NCI-H2081 treated with DMSO at 0.1 percent for 48 hours (cell line): ENCODE results near the gene GABBR2.

Experiments used
- DNase-seq: peaks from one replicate; lab custom pipeline; 2025; lab: John Stamatoyannopoulos, UW

GABBR2 gene

DNA sequence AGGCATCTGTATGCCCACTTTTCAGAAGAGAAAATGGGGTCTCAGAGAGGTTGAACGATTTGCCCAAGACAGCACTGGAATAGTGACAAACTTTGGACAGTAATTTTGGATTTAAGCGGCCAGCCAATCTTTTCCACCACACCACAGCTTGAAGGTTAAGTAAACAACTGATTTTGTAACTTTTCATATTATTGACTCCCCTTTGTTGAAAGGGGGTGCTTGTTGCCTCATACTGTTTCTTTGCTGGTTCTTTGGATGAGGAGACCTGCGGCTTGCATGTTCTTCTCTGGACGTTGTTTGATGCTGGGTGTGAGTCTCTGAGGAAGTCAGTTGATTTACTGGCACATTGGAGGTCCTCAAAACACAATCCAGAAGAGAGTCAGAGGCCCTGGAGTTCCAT is 11.7 kb upstream of the GABBR2 start:
- DNase-seq = no peak

DNA sequence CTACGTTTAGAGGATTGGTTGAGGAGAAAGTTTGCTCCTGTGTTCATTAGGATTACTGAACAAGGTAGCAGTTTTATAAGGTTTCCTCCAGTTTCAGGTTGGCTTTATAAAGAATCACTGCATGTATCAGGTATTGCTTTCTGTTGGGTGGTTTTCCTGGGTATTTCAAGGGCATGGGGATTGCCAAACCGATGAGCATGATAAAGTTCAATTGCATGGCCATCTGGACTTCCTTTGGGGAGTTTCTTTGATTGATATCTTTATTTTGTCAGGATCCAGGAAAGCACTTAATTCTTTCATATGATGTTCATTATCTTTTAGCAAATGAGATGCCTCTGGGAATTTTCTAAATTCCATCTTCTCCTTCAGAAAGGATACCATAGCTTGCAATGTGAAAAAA is 10.3 kb upstream of the GABBR2 start:
- no peak for DNase-seq

DNA sequence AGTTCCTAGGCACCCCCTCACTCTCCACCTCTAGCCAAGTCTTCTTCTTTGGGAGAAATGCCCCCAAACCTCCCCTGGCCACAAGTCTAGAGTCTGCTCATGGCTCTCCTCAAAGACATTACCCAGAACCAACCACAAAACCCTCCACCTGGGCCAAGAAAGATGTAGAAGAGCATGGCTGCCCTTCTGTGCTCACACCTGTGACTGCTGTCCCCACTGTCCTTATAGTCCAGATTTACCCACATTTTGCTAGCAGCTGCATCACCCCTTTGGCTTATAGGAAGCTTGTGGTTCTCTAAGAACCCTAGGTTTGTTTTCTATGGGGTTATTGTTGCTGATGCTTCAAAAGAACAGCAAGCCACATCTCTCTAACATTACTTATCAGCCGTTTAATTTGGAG is 6.1 kb upstream of the GABBR2 start:
- DNase-seq = no peak

DNA sequence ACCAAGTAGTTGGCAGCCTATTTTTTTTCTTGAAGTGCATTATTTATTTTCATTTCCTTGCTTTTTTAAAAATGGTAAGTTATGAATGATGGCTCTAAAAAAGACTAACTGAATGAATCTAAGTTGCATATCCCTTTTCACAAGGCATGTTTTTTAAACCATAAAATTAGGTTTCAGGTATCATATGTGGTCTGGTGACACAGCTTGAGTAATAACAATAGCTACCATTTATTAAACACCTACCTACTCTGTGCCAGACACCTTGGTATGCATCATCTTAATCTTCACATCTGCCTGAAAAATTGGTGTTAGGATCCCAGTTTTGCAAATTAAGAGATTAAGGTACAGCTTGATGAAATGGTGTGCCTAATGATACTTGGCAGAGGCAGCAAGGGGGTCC is 4.3 kb upstream of the GABBR2 start:
- no peak for DNase-seq

DNA sequence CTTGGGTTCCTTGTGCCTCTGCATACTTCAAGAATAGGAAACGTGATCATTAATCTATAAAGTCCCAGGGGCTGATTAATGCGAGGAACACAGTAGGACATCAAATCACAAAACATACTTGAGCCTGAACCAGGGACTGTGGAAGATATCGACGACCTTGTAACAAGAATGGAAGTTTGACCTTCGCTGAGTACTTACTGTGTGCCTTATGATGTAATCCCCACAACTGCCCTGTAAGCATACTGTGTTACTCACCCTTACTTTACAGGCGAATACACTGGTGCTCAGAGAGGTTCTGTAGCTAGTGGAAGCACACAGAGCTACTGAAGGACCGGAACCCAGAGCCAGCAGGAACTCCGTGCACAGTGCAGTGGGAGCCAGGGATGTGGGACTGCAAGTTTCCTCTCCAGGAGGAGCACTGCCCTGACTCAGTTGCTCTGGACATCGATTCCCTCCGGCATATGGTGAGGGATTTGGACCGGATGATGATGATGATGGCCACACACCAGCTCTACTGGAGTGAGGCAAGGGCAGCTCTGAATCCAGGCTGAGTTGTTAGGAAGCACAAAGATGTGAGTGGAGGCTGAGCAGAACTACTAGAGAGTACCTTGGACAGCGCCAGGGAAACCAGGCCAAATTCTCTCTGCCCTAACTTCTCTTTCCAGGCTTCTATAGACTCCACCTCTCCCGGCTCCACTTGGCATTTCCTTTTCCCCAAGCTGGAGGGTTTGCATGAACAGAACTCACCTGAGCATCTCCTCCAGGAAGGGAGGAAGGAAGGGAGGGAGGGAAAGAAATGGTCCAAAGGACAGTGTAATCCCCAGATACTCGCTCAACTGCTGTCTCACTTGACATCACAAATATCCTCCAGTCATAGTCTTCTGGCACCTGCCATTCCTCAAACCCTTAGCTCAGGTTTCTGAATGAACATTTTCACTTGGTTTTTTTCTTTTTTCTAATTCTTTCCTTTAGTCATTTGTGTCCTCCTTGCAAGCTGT is 1.5 kb upstream of the GABBR2 start:
- no peak for DNase-seq

DNA sequence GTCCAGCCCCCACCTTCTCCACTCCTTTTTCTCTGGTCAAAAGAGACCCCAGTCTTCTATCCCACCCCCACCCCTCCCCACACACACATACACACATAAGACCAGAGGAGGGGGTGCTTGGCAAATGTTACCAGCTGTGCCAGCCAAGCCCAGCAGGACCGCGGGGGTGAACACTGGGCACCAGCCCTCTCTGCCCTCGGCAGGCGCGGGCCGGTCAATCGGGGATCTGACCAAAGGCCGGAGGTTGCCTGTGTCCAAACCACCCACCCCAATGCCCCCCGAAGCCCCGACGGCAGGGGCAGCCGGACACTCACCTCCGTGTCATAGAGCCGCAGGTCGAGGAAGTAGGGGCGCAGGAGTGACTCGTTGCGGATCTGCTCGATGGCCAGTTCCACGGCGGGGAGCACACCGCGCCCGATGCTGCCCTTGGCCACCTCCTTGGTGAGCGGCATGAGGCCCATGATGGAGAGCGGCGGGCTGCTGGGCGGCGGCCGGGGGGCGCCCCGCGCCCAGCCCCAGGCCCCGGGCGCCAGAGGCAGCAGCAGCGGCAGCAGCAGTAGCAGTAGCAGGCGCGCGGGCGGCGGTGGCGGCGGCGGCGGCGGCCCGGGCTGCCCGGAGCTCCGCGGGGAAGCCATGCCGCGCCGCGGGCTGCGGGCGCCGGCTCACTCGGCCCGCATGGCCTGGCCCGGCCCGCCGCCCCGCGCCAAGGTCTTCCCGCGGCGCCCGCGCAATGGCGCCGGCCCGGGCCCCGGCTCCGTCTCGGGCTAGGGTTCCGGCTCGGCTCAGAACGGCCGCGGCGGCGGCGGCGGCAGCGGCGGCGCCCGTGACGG is 417 bp downstream of the GABBR2 start:
- no peak for DNase-seq

DNA sequence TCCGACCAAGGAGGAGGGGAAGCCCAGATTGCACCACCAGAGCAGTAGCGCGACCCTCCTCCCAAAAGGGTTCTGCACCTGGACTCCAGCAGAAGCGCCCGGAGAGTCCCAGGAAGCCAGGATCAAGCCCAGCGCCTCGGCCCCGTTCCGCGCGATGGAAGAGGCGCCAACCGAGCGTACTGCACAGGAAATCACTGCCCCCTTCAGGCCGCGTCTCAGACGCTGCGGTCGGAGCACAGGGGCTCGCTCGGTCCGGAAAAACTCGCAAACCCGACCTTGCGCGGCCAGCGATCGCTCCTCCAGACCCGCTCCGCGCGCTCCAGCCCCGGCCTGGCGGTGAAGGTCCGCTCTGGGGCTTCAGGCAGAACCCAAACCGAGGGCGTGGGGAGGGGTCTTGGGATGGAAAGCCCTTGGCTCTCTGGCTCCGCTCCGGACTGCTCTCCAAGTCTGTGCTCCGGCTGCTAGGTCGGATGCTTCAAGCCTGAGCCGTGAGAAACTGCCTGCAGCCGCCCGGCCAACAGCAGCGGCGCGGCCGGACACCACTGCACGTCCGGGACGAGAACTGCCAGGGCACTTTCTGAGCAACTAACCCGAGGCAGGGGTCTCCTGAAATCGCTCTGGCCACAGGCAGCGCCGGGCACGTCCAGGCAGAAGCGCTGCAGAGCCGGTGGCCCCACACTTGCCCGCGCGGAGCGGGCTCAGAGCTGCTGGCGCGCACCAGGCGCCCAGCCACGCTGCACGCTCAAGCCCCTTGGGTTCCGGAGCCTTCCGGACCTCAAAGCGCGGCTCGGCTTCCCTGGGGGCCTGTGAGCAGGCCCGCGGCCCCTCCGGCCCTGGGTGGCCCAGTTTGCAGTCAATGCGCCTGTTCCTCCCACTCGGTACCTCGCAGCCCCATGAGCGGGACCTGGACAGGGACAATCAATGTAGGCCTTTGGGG is 1.3 kb downstream of the GABBR2 start:
- DNase-seq = no peak

DNA sequence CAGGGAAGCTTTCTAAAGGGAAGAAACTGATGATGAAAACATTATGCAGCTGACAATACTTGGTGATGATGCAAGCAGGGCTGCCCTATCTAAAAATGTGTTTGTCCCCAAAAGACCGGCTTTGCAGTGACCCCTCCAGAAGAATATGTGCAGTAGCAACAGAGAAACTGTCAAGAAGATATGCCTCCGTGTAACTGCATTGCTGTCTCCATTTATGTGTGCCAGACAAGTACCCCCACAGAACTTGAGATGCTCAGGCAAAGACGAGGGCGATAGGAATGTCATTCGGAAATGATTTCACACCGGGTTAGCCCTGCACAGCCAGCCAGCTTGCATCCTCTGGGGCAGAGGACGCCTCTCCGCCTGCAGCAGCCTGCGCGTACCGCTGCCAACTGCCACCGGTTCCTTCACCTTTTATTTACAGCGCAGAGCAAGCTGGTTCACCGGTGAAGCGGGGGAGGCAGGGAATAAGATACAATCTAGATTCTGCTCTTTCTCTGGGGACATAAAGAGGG is 2.0 kb downstream of the GABBR2 start:
- no peak for DNase-seq

DNA sequence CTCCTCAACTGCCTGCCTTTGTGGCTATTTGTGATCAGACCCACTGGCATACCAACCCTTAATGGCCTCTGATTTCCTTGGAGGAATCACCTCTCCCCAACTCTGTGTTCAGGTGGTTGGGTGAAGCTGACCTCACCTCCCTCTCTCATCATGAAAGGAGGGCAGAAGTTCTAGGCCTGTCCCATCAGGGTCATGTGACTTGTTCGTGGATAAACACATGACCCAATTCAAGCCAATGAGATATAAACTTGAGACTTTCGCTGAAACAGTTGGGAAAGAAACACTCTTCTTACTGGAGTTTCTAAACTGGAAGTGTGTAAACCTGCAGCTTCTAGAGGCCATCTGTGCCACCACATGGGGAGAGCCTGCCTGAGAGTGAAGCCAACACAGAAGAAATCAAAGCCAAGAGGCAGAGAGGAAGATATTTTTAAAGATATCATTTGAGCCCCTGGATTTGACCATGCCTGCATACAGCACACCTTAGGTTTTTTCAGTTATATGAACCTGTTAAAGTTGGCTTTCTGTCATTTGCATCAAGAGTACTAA is 5.8 kb downstream of the GABBR2 start:
- no peak for DNase-seq

DNA sequence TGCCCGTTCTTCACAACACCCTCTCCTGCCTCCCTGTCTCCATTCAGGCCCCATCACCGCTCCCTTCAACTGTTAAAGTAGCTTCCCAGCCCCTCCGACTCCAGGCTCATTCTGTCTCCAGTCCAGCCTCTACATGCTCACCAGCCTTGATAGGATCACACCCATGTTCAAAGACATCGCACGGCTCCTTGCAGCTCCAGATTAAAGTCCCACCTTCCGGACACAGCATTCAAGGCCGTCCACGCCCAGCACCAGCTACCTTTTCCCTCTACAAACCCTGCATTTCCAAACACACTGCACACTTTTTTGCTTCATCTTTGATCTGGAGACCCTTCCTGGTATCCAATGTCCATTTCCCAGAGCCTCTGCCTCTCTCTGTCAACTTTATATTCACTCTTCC is 6.4 kb downstream of the GABBR2 start:
- DNase-seq = no peak

DNA sequence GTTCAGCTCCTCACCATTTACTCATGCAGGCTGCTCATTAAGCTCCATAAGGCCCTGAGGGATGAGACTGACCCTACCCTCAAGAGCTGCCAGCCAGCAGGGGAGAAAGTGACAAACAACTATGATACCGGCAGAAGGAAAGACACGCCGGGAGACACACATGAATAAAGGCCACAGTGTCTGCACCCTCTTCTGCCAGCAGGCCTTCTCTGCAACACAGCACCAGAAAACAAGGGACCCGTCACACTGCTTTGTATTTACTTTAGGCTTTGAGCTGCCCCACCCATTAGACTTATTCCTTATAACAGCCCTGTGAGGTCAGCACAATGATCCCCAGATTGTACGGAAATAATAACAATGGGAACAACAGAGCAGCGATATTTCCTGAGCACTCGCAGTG is 7.2 kb downstream of the GABBR2 start:
- DNase-seq = no peak

DNA sequence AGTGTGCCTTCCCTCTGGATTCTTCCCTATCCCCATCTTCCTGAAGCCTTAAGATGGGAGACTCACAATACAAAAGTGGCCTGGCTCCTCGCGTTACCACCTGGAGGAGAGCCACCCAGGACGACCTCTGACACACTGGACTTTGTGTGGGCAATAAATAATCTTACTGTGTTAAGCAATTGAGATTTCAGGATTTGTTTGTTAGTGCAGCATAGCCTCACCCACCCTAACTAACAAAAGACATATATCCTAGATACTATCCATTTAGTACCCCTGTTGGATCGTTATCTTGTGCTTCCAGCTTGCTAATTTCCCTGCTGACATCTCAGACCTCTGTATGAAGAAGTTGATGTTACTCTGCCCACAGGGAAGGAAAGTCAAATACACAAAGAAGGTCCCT is 7.9 kb downstream of the GABBR2 start:
- no peak for DNase-seq

DNA sequence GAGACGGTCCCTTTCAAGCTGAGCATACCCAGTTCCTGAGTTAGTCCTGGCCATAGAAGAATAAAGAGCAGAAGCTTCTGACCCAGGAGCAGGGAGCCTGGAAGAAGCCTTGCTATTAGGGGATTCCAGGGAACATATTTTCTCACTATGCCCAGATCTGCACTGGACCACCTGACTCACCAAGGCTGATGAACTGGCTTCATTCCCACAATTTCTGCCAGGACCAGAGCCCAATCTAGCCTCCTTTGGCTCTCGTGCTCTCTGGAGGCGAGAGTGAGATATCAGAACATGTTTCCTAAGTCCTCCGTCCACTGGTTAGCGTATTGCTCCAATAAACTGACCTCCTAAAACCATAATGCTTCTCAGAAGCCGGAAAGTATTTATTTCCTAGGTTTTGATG is 9.9 kb downstream of the GABBR2 start:
- DNase-seq = no peak

DNA sequence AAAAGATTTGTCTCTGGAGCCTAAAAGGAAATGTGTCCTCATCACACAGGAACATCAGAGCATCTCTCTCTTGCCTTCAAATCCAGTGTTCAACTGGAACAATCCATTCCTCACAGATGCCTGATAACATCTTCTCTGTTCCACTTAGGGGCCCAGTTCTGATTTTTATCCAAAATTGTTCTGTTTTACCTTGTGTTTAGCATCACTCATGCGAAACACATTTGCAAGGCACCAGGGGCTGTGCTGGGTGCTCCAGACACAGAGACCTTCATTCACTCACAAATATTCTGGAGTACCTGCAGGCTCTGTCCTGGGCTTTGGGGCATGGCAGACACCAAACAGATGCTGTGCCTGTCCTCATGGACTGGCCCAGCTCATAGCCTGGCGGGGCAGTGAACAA is 13.8 kb downstream of the GABBR2 start:
- no peak for DNase-seq

DNA sequence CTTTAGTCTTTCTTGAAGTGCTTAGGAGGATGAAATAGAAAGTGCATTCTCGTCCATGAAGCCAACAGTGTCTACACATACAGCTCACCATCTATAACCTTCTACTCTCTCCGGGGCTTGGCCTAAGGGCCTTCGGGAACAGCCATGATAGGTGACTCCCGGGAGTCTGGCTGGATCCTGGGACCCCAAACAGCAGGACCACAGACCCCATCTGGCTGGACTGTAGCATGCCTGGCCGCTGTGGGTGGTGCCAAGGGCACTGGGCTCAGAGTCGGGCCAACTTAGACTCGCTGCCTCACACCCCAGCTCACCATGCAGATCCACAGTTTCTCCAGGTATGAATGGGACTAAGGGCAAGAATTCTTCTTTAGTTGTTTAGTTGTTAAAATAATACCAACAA is 16.3 kb downstream of the GABBR2 start:
- no peak for DNase-seq

DNA sequence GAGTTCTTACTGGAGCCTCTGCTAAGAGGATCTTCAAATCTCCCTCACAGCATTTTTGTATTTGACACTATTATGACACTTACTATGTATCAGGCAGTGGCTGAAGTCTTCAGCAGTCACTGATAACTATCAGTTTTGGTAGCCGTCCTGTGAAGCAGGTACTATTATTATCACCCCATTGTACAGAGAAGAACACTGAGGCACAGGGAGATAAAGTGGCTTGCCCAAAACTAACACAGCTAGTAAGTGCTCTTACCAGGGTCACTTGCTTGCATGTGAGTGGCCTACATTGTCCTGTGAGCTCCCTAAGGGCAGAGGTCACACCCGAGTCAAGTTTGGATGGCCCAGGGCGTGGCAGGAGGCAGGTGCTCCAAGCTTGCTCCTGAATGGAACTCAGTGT is 16.8 kb downstream of the GABBR2 start:
- no peak for DNase-seq

DNA sequence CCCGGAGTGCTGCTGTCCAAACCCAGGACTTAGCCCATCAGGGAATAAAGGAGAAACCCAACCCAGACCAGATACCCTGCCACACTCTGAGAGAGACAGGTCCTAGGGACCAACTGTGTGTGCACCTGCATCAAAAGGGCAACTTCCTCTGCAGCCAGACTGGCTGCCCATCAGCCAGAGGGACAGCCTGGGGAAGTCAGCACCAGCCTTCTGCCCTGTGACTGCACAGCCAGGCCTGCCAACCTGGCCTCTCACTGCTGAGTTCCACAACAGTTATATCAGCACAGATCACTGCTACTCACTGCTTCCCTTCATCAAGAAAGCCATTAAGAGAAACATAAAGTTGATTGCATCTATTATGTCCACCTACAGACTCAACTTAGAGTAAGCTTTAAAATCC is 18.0 kb downstream of the GABBR2 start:
- no peak for DNase-seq

DNA sequence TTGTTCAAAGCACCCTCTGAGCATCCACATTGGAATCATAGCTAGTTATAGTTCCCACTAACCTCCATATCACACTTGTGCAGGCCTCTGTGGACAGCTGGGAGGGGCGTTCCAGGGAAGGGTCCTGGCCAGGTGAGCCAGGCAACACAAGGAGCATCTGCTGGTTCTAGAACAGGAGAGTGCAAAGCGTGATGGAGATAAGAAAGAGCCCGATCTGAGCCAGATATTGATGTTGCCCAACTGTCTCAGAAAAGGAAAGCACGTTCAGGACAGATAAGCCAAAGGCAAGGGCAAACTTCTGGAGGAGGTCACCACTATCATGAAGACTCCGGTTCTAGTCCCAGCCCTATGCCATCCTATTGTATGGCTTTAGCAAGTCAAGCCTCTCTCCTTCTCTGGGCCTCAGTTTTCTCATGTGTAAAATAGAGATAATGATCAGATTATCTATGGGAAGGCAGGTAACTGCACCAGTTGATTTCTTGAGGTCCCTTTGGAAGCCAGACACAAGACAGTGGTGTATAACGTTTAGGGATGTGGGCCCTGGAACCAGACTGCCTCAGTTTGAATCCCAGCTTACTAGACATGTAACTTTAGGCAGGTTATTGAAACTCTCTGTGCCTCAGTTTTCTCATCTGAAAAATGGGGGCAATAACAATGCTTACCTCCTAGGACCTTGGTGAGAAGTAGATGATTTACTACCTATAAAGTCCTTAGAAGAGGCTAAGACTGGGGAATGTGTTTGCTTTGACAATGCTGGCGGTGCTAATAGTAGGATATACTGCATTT is 19.8 kb downstream of the GABBR2 start:
- DNase-seq = no peak

DNA sequence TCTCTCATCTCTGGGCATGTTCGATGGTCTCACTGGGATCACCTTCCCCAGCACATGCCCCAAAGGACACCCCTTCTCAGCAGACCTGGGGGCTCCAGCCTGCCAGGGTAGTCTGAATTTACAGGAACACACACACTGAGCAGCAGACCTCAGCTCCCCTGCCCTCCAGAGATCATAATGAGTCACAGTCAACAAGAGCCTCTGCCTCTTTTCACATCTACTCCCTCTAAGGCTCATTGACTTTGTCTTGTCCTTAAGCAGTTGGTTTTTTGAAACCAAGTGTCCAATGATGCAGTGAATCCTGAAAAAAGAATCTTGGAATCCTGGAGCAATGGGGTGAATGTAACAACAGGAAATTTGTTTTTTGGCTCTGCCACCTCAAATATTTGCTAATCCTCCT is 20.8 kb downstream of the GABBR2 start:
- DNase-seq = no peak

DNA sequence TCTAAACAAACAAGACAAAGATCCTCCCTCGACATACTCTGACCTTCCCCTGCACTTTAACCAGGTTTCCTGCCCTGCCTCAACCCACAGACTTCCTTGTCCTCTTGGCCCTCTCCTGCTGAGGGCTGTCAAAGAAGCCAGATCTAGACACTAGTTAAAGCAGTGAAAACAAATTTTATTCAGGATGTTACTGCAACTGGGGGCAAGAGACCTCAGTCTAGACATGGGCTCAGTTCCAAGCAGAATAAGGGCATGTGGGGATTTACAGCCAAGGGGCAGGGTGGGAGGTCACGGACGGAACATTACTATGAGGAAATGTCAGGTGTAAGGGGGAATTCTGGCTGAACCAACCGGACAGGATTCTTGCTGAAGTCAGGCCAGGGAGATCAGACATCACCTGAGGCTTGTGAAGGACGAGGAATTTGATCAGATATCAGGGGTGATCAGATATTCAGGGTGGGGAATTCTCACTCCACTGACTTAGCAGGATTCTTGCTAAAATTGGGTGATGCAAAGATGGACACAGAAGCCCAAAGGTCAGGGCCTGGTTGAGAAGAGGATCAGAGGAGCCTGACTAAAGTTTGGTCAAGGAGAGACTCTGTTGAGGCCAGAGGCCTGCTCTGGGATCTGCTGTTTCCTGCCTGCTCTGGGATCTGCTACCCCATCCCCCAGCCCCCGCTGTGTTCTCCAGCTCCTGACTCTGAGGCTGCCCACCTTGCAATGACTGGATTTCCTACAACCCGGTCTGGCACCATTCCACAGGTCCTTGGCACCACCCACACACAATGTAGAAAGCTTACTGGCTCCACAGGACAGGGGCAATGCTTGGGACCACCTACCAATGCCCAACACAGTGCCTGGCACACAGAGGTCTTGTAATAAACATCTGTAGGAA is 21.5 kb downstream of the GABBR2 start:
- no peak for DNase-seq
